Measurements from ENCODE around the gene PNP.
"Not testable (repeated sequence)": the region's sequence is repeated elsewhere in the genome, so short reads cannot be mapped to it uniquely, and the experiment has no call there.

PNP gene
- 142 to 270 reads per million in 2 donors for total RNA-seq

DNA sequence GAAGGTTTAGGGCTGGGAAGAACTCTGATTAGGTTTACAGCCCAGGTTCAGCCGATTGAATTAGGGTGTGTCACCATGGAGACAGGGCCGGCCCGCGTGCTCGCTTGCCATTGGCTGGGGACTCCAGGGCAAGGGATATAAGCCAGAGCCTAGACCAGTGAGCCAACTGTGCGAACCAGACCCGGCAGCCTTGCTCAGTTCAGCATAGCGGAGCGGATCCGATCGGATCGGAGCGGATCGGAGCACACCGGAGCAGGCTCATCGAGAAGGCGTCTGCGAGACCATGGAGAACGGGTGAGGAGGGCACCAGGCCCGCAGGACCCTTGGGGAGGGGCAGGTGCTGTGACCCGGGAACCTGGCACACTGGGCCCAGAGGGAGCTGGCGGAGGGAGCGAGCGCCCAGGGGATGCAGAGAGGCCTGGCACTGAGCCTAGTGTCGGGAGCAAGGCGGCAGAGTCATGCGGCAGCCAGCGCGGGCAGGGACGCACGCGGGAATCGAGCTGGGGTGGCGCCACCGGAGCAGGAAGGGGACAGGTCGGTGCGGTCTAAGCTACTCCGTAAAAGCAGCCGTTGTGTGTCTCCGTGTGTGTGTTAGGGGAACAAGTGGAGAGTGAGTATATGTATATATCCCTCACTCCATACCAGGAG, at the start of gene PNP:
TSS of gene PNP (plus strand) at position 165 of the 648 bp plus-strand sequence. CDS start at position 284, 119 bp downstream.
- peak; percentile 87 for DNase-seq

DNA sequence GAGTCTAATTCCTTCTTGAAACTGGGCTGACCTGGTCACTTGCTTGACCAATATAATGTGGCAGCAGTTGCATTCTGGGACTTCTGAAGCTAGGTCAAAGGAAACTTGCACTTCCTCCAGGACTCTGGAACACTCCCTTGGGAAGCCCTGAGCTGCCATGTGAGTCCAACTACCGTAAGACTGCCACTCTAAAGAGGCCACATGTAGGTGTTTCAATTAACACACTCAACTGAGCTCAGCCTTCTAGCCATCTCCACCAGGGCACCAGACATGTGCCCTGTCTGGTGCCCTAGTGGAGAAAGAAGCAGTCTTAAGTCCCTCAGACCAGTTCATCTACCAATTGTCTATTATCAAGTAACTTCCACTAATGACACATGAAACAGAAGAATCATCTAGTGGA, 49.8 kb upstream of the PNP start:
- no peak for DNase-seq

DNA sequence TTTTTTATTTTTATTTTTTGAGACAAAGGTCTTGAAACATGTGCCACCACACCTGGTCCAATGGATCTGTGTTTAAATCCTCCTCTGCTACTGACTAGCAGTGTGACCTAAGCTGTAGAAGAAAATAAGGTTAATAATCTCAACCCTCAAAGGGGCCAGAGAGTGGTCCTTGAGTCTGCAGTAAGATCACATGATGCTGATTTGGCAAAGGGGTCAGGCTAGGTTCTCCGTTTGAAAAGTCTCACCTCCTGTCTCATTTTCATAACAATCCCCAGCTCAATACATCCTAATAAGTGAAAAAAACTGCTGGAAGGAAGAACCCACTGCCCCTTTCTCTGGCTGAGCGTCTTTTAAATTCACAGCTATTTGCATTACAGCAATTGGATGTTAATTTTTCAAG, 47.9 kb upstream of the PNP start:
- no peak for DNase-seq

DNA sequence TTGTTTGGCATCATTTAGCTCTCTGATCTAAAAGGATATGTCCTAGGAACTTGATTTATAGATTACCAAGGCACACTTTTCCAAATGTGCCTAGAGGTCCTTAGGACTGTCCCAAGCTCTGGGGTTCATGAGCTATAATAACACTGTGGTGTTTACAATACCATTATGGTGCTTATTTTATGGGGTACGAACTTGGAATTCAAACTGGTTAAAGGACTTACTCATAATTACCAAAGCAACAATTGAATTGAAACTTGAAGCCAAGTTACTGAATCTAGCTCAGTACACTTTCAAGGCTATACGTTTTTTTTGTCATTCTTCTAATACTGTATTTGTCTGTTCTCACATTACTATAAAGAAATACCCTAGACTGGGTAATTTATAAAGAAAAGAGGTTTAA, 46.3 kb upstream of the PNP start:
- DNase-seq = no peak

DNA sequence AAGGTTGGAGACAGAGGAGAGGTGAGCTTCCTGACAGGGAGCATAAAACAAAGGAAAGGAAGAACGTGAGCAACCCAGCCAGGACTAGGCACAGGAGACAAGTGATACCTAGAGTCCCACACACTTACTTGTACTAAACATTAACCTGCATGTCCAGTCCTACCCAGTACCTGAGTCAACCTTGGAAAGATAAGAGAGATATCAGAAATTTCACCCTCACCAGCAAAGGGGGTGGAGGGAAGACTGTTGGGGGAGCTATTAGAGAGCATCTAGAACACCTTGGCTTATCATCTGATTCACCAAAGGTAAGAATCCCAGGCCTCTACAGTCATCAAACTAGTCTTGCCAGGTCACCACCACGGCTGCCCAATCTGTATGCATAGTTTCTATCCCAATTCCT, 44.4 kb upstream of the PNP start:
- no peak for DNase-seq

DNA sequence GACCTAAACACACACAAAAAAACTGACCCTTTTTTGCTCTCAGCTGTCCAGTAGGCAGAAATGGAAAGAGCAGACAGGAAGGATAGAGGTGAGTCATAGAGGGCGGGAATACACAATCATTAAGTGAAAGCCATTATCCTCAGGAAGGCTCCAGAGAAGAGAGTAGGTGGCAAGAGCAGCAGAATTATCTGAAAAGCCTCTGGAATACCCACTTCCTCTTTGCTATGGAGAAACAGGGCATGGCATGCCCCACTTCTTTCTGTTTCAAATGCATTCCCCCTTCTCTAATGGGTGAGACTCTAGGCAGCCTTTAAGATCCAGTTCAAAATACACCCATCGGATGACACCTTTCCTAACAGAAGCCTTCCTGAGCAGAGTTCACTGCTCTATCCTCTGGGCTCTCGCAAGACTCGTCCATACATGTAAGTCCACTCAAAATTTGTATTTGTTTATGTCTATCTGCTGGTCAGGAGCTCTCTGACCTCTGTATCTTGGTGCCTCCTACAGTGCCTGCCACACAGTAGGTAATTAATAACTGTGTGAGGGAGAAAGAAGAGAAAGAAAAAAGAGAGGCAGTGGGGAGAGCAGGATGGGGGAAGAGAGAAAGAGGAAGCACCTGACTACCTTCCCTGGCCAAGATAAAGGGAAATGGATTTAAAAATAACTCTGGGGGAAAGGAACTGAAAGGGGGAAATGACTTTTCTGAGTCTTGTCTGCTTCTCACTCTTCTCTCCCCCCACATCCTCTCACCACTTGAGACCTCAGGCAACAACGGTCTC, 41.8 kb upstream of the PNP start:
- no peak for DNase-seq

DNA sequence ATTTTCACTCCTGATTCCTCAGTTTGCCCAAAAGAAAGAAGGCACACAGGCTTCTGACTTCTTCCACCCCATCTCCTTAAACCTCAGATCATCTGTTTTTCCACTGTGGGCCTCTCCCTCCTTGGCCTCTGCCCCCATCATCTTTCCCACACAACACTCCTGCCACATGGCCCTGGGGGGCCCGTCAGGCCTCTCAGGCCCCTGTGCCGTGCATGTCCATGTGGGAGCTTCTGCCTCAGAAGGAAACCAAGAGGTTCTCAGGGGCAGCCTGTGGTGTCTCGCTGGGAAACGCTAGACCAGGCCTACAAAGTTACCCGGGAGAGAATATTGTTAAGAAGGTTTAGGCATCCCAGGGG, 41.2 kb upstream of the PNP start:
- no peak for DNase-seq

DNA sequence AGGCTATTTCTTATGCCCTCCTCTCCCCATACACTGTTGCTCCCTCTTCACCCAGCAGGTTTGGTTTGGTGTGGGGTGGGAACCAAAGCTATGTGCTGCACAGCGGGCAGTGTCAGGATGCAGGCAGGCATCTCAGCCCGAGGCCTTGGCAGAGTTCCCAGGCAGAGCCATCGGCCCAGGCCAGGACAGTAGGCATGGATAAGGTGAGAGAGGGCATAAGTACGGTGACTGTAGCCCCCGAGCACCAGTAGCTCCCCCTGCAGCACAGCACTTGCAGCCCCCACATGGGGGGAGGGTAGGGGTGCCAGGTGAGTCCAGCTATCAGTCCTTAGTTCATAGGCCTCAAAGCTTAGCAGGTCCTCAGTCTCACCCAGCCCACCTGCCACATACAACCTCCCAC, 40.4 kb upstream of the PNP start:
- no peak for DNase-seq

DNA sequence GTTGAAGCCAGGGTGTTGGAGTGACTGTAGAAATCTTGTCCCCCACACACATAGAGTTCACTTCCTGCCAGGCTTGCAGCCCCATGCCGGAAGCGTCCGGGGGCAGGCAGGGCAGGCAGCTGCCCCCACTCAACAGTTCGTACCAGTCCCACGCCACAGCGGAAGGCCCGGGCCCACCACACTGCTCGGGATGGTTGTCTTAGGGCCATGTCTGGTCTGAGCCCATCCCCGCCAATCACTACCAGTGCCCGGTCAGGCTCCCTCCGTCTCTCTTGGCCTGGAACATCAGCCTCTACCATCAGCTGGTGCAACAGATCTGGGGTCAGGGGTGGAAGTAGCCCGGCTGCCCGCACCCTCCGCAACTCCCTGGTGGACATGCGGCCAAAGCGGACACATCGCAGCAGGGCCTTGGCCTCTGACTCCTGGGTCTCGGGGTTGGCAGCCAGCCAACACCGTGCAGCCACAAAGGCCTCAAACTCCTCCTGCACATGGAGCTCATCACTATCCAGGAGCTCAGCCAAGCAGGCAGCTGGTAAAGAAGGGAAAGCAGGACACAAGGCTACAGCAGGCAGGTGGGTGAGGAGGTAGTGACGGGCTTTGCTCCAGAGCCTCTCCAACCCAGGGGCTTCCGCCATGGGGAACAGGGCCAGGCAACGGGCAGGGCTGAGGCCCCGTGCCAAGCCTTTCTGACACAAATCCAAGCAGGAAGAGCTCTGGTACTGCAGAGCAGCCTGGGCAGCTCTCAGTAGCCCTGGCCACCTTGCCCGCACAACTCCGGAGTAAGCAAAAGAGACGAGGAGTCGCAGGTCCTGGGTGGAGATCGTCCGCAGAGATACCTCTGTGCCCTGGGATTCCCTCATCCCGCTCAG, 39.2 kb upstream of the PNP start:
- no peak for DNase-seq

DNA sequence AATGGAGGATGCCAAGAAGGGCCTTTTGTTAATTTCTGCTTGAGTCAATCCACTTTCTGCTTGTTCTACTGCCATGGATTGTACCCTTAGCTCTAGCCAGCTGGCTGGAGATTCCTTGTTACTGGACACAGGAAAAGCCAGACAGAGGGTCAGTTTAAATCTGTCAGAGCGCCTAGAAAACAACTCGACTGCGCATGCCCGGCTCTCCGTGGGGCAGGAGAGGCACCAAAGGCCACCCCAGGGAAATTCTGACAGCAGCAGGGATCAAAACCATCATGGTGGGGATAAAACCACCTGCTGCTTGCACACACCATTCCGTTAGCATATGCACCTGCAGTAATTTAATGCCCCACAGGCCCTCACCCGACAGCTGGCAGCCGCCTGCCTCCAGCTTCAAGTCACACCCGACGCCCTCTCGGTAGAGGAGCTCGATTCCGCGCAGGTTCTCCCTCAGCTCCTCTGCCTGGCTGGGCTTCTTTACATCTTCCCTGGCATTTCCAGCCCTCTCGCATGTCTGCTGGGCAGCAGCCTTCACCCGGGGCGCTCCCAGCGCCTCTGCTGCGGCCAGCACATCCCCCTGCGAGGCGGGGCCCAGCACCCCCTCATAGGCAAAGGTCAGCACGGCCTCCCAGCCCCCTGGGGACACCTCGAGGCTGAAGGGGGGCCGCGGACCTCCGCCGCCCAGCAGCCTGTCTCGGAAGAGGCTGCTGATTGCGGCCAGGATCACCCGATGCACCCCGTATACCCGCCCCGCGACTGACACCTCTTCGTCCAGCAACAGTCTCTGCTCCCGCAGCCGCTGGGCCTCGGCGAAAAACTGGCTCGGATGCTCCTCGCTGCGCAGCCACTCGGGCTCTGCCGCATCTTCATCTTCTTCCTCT, 34.3 kb upstream of the PNP start:
- DNase-seq = no peak

DNA sequence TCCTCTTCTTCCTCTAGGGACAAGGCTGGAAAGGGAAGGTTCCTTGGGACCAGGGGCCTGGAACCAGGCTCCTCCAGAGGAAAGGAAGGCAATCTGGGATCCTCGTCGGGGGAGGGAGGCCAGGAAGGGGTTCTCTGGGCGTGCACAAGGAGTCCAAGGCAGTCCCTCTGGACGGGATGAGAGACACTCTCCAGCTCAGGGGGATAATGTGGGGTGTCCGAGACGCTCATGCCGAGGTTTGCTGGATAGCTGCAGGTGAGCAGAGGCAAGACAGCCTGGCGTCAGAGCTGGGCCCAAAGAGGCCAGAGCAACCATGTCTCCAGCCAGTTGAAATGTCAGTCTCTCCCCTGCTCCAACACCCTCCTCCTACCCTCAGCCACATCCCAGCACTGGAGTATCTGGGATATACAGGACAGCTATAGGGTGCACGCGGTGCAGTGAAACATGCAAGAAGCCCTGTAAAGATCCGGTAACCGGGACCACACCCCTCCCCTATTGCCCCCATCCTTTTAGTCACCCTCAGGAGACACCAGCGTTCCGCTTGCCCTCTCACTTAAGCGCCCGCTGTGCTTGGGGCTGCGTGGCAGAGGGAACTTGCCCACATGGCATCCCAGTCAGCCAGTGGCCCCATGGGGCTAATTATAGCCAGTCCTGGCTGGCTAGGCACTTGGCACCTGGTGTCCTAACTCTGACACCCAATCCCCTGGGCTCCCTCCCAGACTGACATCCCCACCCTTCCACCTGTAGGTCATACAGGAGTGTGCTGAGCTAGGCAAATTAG, 33.4 kb upstream of the PNP start, which contains the start of gene KLHL33:
TSS of gene KLHL33 (minus strand) at position 585 of the 781 bp plus-strand sequence. CDS start at position 230, 355 bp downstream.
- DNase-seq = no peak

DNA sequence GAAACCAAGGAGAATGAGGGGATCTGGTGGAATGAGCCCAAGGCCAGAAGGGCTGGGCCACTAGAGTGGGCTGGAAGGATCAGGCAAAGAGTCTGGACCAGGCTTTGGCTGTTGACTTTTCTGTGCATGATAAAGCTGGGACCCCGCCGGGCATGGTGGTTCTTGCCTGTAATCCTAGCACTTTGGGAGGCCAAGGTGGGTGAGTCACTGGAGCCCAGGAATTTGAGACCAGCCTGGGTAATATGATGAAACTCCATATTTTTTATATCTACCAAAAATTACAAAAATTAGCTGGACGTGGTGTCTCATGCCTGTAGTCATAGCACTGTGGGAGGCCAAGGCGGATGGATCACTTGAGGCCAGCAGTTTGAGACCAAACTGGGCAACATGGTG, 32.8 kb upstream of the PNP start:
- DNase-seq = no peak

DNA sequence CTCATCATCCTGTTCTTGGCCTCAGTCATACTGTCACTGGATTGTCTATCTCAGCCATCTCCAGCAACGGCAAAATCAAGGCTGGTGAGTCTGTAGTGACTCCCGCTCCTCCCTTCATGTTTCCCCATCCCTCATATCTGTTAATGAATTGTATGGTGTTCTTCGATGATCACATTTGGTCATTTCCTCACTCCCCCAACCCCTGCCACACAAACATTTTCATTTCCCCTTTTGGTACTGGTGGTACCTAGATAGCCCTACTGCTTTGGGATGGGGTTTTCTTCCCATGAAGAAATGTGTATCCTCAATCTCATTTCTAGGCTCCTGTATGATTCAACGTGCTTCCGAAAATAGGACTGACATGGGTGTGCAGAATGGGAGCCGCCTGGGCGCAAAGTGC, 30.5 kb upstream of the PNP start:
- no peak for DNase-seq

DNA sequence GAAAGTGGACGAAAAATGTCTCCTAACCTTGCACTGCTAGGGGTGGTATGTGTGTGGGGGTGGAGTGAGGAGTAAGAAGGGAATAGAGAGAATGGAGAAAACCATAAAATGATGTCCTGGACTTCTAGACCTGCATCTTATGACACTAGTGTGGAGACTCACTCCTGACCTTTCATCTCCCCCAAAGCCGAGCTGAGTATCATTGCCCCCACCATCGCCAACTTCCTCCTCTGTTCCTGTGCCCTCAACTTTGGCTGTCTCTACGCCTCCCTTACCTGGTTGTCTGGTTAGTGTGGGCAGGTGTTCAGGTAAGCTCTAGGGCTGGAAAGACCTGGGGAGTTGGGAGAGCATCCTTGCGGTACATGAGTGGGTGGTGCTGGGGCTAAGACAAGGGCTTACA, 28.7 kb upstream of the PNP start:
- no peak for DNase-seq

DNA sequence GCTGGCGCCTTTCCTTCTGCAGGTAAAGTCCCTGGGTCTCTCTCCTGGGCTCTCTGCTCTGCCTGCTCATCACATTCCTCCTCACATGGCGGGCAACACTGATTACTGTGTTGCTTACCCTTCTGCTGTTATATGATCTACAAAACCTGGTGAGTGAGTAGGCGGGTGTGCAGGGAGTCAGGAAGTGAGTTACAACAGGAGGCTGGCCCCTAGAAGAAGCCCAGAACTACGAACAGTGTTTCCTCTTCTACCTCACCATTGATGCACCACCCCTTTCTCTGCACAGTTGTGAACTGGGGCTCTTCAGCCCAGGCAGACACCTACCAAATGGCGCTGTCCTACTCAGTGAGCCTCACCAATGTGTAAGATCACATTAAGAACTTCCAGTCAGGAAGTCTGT, 28.3 kb upstream of the PNP start:
- no peak for DNase-seq

DNA sequence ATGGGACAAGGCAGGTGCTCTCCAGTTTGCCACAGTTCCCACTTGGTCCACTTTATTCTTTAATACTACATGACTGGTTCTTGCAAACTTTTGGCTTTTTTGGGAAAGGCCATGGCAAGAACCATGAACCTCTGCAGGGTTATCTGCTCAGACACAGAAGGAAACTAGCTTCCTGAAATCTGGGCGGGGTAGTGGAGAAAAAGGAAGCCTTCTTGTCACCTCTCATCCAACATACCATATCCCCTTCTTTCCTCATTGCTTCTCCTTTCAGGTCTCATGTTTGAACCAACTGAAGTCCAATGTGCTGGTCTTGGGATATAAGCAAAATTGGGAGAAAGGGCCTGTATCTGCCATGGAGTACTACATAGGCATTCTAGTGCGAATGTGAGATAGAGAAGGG, 27.7 kb upstream of the PNP start:
- DNase-seq = no peak

DNA sequence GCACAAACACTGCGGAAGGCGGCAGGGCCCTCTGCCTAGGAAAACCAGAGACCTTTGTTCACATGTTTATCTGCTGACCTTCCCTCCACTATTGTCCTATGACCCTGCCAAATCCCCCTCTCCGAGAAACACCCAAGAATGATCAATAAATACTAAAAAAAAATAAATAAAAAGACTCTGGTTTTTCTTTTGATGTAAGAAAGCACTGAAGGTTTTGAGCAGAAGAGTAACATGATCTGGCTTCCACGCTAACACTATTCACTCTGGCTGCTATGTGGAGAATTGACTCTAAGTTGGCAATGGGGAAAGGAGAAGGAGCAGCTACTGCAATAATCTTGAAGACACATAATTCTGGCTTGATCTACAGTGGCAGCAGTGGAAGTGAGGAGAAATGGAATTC, 25.6 kb upstream of the PNP start:
- DNase-seq = not testable (repeated sequence)

DNA sequence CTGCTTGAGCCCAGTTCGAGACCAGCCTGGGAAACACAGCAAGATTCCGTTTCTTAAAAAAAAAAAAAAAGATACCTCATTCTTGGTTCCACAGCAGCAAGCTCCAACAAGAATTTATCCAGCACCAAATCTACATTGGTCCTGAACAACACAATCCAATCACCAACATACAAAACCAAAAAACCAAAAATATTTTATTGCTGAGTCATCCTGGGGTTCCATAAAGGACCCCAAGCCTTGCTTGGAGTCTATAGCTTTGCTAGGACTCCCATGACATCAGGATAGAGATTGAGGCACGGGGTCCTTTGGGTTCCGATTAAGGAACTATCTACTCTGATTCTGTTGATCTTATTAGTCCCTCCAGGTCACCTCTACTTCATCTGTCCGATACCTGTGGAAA, 22.3 kb upstream of the PNP start:
- no peak for DNase-seq

DNA sequence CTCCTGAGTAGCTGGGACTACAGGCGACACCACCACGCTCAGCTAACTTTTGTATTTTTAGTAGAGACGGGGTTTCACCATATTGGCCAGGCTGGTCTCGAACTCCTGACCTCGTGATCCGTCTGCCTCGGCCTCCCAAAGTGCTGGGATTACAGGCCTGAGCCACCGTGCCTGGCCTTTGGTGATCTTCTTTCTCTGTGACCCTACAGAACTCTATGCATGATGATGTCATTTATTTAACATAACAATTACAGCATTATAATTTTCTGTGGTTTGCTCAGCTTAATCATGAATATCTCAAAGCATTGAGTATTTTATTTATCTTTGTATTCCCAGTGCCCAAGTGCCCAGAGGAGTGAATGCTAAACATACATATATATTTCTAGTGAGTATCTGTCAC, 16.4 kb upstream of the PNP start:
- not testable (repeated sequence) for DNase-seq

DNA sequence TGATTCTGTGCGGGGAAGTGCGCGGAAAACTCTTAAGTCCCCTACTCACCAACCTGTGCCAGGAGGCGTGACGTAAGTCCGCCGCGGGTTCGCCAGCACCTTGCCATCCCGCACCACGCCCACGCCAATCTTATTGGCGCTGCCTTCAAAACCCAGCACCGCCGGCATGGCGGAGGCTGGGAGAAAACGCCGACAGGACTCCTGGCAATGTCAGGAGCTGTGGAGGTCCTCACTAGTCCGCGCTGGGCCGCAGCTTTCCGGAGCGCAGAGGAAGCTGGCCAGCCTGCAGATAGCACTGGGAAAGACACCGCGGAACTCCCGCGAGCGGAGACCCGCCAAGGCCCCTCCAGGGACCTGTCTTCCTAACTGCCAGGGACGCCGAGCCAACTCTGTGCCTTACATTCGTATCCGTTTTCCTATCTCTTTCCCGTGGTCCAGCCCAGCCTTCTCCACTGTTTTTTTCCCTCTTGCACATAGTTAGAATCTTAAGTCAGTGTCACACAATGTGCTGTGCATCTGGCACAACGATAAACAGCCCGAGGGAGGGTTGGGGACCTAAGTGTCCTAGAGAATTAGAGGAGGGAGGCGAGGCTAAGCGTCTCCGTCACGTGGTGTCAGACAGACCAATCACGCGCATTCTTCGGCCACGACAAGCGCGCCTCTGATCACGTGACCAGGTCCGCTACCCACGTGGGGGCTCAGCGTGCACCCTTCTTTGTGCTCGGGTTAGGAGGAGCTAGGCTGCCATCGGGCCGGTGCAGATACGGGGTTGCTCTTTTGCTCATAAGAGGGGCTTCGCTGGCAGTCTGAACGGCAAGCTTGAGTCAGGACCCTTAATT, 14.5 kb upstream of the PNP start, which contains the start of the genes APEX1 and OSGEP:
TSS of gene APEX1 (plus strand) at position 711 of the 839 bp plus-strand sequence. CDS start 420 bp downstream, outside the sequence.
TSS of gene OSGEP (minus strand) at position 297 of the 839 bp plus-strand sequence. CDS start at position 168, 129 bp downstream.
- DNase-seq = peak; percentile 94
